Measurements from ENCODE around the gene CDIPT. TPM values are rescaled to one million over a fixed set of nuclear protein-coding genes. Genes with fewer than 3 reads are reported as not detected.

CDIPT gene
- total and polyA plus RNA-seq, 2 of the 13 experiments (the other 11 are each of a cell fraction or from before 2014, with no cell fraction given) = 54.9 to 97.5 TPM

GRCh38 chr16:29862884-29863668 is at the start of gene CDIPT (continued):
- TF ChIP-seq ZNF556 (CRISPR knock-in tag; IDR thresholded peaks at IDR 0.05; ENCODE audit: borderline replicate concordance) = peak; percentile 90
- TF ChIP-seq ZNF768 (CRISPR knock-in tag; IDR thresholded peaks at IDR 0.05) = peak; percentile 50; the same call in 1 of the 2 replicates
- TF ChIP-seq ETV6 (CRISPR knock-in tag; conservative IDR thresholded peaks at IDR 0.05) = peak; percentile 76; the same call in 1 of the 2 replicates
- no peak for TF ChIP-seq FOSL1 (CRISPR knock-in tag; IDR thresholded peaks at IDR 0.05; ENCODE audit: borderline replicate concordance)
- peak; percentile 13; the same call in 1 of the 2 replicates for TF ChIP-seq HMG20A (CRISPR knock-in tag; IDR thresholded peaks at IDR 0.05; ENCODE audit: borderline replicate concordance)
- peak; percentile 47 to 98; a peak in 2 of 4 replicates for TF ChIP-seq KLF16 (CRISPR knock-in tag; IDR thresholded peaks at IDR 0.05)
- TF ChIP-seq HNRNPLL (IDR thresholded peaks at IDR 0.05; ENCODE audit: low read depth, low read length, poor library complexity, severe bottlenecking) = peak; percentile 90
- peak; percentile 72 for TF ChIP-seq TFE3 (CRISPR knock-in tag; IDR thresholded peaks at IDR 0.05)
- TF ChIP-seq ZNF260 (CRISPR knock-in tag; IDR thresholded peaks at IDR 0.05; ENCODE audit: borderline replicate concordance, low read depth) = no peak
- TF ChIP-seq KLF6 (CRISPR knock-in tag; IDR thresholded peaks at IDR 0.05) = peak; percentile 80
- TF ChIP-seq ZNF775 (CRISPR knock-in tag; IDR thresholded peaks at IDR 0.05; ENCODE audit: borderline replicate concordance) = no peak
- no peak; the same call in 1 of the 2 replicates for TF ChIP-seq ZFP82 (CRISPR knock-in tag; IDR thresholded peaks at IDR 0.05; ENCODE audit: borderline replicate concordance)
- 0 out of 2 replicates have a peak, but pooled peaks have one; percentile 12 for TF ChIP-seq SP2 (CRISPR knock-in tag; IDR thresholded peaks at IDR 0.05)
- TF ChIP-seq SP5 (CRISPR knock-in tag; IDR thresholded peaks at IDR 0.05; ENCODE audit: borderline replicate concordance, low read depth) = peak; percentile 79
- TF ChIP-seq ZFP36L1 (CRISPR knock-in tag; IDR thresholded peaks at IDR 0.05) = no peak
- TF ChIP-seq DZIP1 (CRISPR knock-in tag; IDR thresholded peaks at IDR 0.05) = peak; percentile 91
- TF ChIP-seq MYNN (CRISPR knock-in tag; IDR thresholded peaks at IDR 0.05; ENCODE audit: low read depth) = no peak
- TF ChIP-seq ZNF576 (CRISPR knock-in tag; IDR thresholded peaks at IDR 0.05) = no peak
- TF ChIP-seq GATAD2A (CRISPR knock-in tag; IDR thresholded peaks at IDR 0.05) = peak; percentile 79
- TF ChIP-seq ZNF737 (CRISPR knock-in tag; IDR thresholded peaks at IDR 0.05; ENCODE audit: borderline replicate concordance) = no peak
- TF ChIP-seq SALL1 (CRISPR knock-in tag; IDR thresholded peaks at IDR 0.05) = peak; percentile 38
- TF ChIP-seq ZNF839 (CRISPR knock-in tag; IDR thresholded peaks at IDR 0.05; ENCODE audit: borderline replicate concordance) = no peak; the same call in 1 of the 2 replicates
- TF ChIP-seq ETS1 (CRISPR knock-in tag; IDR thresholded peaks at IDR 0.05) = no peak
- TF ChIP-seq PHF21A (CRISPR knock-in tag; IDR thresholded peaks at IDR 0.05) = peak; percentile 72; the same call in 1 of the 2 replicates
- peak; percentile 61; the same call in 1 of the 2 replicates for TF ChIP-seq ZBTB7B (CRISPR knock-in tag; IDR thresholded peaks at IDR 0.05)
